SU-DHL-6 (cell line): ENCODE results near the gene MKX.

Source experiments
- H2AFZ ChIP-seq: fragments of 200-600 bp; sonication (generic); 2 replicates; pipeline ENCODE4 v1.6.1; 2014; ENCODE audit warnings: low read depth, mild to moderate bottlenecking, moderate library complexity, mixed read lengths, antibody characterized with exemption, low read length; ENCODE audit not compliant: severe bottlenecking
- H3F3A ChIP-seq: fragments of 200-600 bp; shearing (Covaris generic); 2 replicates; pipeline ENCODE4 v1.6.0; 2016; ENCODE audit warnings: antibody characterized with exemption, mild to moderate bottlenecking; ENCODE audit not compliant: insufficient read depth
- H3K27ac ChIP-seq: fragments of 200-600 bp; sonication (generic); 2 replicates; pipeline ENCODE4 v1.5.1; 2016; ENCODE audit warnings: low read depth, mild to moderate bottlenecking, low read length, moderate library complexity, mixed read lengths
- H3K27me3 ChIP-seq: fragments of 200-600 bp; sonication (generic), shearing (Covaris generic); 2 replicates; pipeline ENCODE4 v1.6.0; 2014; ENCODE audit warnings: mild to moderate bottlenecking, low read length
- H3K36me3 ChIP-seq: fragments of 200-600 bp; sonication (generic); 2 replicates; pipeline ENCODE4 v1.6.1; 2014; ENCODE audit warnings: mild to moderate bottlenecking, low read length, mixed read lengths
- H3K4me2 ChIP-seq: fragments of 300-600, 200-600 bp; shearing (Covaris generic), sonication (generic); 2 replicates; pipeline ENCODE4 v1.6.0; 2014; ENCODE audit warnings: low read length, low read depth, mild to moderate bottlenecking; ENCODE audit not compliant: poor library complexity, severe bottlenecking
- H3K4me3 ChIP-seq: fragments of 200-600 bp; sonication (generic); 2 replicates; pipeline ENCODE4 v1.5.1; 2014; ENCODE audit warnings: antibody characterized with exemption, low read length, mild to moderate bottlenecking, mixed read lengths; ENCODE audit not compliant: insufficient read depth, poor library complexity, severe bottlenecking
- H3K79me2 ChIP-seq: fragments of 200-600 bp; sonication (generic); 2 replicates; pipeline ENCODE4 v1.6.1; 2014; ENCODE audit warnings: mild to moderate bottlenecking, low read length, moderate library complexity; ENCODE audit not compliant: insufficient read depth
- H3K9ac ChIP-seq: fragments of 200-600 bp; sonication (generic); 2 replicates; pipeline ENCODE4 v1.7.0; 2014; ENCODE audit warnings: mild to moderate bottlenecking, low read length
- H3K9me2 ChIP-seq: fragments of 200-600 bp; sonication (generic); replicated peaks from 2 replicates; pipeline ENCODE4 v1.6.1; 2014; ENCODE audit warnings: low read length; ENCODE audit not compliant: insufficient read depth
- H3K9me3 ChIP-seq: fragments of 200-600 bp; sonication (generic); 2 replicates; pipeline ENCODE4 v1.6.1; 2014; ENCODE audit warnings: low read length, mixed read lengths; ENCODE audit not compliant: insufficient read depth
- H4K20me1 ChIP-seq: fragments of 200-600 bp; sonication (generic); 2 replicates; pipeline ENCODE4 v1.6.1; 2014; ENCODE audit warnings: low read depth, mild to moderate bottlenecking, antibody characterized with exemption, low read length, moderate library complexity, mixed read lengths
- EZH2phosphoT487 ChIP-seq: fragments of 200-600 bp; sonication (generic), shearing (Covaris generic); conservative IDR thresholded peaks from 2 replicates; pipeline ENCODE4 v1.6.1; 2018; ENCODE audit warnings: mild to moderate bottlenecking, antibody characterized with exemption, low read length, moderate library complexity, mixed read lengths
- TF ChIP-seq, protein P1 (sequence below): fragments of 200-600 bp; sonication (generic); IDR thresholded peaks from one replicate; pipeline ENCODE4 v1.5.1; 2017; ENCODE audit warnings: antibody characterized with exemption, mild to moderate bottlenecking, low read length, moderate library complexity; ENCODE audit not compliant: insufficient read depth, poor library complexity, severe bottlenecking

Gene MKX

DNA sequence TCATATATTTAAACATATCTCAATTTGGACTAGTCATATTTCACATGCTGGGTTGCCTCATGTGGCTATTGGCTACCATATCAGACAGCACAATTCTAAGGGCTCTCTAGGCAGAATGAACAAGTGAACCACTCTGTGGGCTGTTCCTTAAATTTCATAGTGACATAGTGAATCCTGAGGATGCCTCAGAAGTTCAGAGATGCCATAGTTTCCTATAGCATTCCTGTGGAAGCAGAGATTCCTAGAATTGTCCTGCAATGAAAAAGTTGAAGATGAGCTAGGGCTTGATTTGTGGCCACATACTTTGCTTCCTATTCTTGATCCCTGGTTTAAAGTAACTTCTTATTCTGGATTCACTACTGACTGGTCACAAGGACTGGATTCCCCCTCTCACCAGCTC is 35.6 kb downstream of the MKX start:
- Histone ChIP-seq H3K9me2 (no peaks in the 10 kb centered on the region), H3K4me2 (no peak overlapping the region), H4K20me1 (no peaks in the 10 kb centered on the region), H3K4me3 (no peak overlapping the region), H2AFZ (no peak overlapping the region), H3F3A (no peaks in the 10 kb centered on the region), H3K27me3 (no peaks in the 10 kb centered on the region), H3K27ac (no peak overlapping the region), H3K79me2 (no peaks in the 10 kb centered on the region), H3K9me3 (no peaks in the 10 kb centered on the region), H3K36me3 (no peaks in the 10 kb centered on the region), H3K9ac (no peak overlapping the region)
- TF ChIP-seq EZH2phosphoT487: no peak
- TF ChIP-seq, protein P1, sequence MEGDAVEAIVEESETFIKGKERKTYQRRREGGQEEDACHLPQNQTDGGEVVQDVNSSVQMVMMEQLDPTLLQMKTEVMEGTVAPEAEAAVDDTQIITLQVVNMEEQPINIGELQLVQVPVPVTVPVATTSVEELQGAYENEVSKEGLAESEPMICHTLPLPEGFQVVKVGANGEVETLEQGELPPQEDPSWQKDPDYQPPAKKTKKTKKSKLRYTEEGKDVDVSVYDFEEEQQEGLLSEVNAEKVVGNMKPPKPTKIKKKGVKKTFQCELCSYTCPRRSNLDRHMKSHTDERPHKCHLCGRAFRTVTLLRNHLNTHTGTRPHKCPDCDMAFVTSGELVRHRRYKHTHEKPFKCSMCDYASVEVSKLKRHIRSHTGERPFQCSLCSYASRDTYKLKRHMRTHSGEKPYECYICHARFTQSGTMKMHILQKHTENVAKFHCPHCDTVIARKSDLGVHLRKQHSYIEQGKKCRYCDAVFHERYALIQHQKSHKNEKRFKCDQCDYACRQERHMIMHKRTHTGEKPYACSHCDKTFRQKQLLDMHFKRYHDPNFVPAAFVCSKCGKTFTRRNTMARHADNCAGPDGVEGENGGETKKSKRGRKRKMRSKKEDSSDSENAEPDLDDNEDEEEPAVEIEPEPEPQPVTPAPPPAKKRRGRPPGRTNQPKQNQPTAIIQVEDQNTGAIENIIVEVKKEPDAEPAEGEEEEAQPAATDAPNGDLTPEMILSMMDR: no peak

GRCh38 chr10:27709304-27709703 is 36.3 kb downstream of the MKX start:
- Histone ChIP-seq H3K9me2 (no peaks in the 10 kb centered on the region), H4K20me1 (no peaks in the 10 kb centered on the region), H3K9me3 (no peaks in the 10 kb centered on the region), H2AFZ (no peak overlapping the region), H3K27me3 (no peaks in the 10 kb centered on the region), H3K4me3 (no peak overlapping the region), H3K27ac (no peak overlapping the region), H3K36me3 (no peaks in the 10 kb centered on the region), H3K9ac (no peak overlapping the region), H3K4me2 (no peak overlapping the region), H3K79me2 (no peaks in the 10 kb centered on the region), H3F3A (no peaks in the 10 kb centered on the region)
- no peak for TF ChIP-seq EZH2phosphoT487
- TF ChIP-seq, protein P1: no peak

DNA sequence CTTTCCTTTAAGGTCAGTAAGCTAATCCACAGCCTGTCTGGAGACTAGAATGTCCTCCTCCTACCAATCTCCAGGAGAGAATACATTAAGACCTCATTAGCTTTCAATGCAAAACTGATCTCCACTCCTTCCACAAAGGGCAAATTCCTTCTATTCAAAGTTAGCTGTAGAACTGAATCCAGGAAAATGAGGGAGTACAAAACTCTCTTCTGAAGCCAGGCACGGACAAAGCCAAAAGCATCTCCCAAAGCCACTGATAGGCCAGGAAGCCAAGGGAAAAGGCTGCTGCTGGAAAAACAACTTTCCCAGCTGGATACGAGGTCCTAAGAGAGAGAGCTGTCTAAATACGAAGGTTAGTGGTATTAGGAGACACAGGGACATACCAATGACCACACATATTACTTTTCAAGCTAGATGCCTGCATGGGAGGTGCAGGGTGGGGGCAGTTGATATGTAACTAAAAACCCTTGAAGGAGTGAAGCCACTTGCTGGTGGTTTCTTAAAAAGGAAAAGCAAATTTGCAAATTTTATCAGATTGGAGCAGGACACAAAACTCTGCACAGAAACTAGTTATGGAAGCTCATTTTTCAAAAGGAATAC is 43.6 kb downstream of the MKX start:
- no peak overlapping the region for H2AFZ ChIP-seq
- no peak overlapping the region for H3K9ac ChIP-seq
- H3K79me2 ChIP-seq: no peaks in the 10 kb centered on the region
- no peaks in the 10 kb centered on the region for H4K20me1 ChIP-seq
- no peaks in the 10 kb centered on the region for H3K27me3 ChIP-seq
- no peaks in the 10 kb centered on the region for H3K36me3 ChIP-seq
- H3K27ac ChIP-seq: no peak overlapping the region
- H3F3A ChIP-seq: no peaks in the 10 kb centered on the region
- TF ChIP-seq EZH2phosphoT487: no peak
- TF ChIP-seq, protein P1: no peak
- no peaks in the 10 kb centered on the region for H3K9me3 ChIP-seq
- no peak overlapping the region for H3K4me3 ChIP-seq
- H3K4me2 ChIP-seq: no peak overlapping the region
- no peaks in the 10 kb centered on the region for H3K9me2 ChIP-seq
